ENCODE results near the gene RAB17. TPM values are rescaled to one million over a fixed set of nuclear protein-coding genes. Genes with fewer than 3 reads are reported as not detected.

Gene RAB17
- polyA plus RNA-seq, 1 experiment = 0.10 TPM

GRCh38 chr2:237637429-237638135 lies 47.0 kb upstream of the RAB17 start:
- H3K27me3 ChIP-seq (ENCODE audit: control insufficient read depth, insufficient read depth, low read length) = no peaks in the 10 kb centered on the region
- no peaks in the 10 kb centered on the region; the same call in 1 of the 2 replicates for H3K9me3 ChIP-seq (ENCODE audit: control insufficient read depth, insufficient read depth, low read length)
- H3K4me3 ChIP-seq (ENCODE audit: low read depth, low read length) = no peak overlapping the region
- no peak for DNase-seq (ENCODE audit: low read depth, low spot score)
- POLR2A ChIA-PET = no interaction called here
- H3K27ac ChIP-seq (ENCODE audit: low read depth, low read length) = no peak overlapping the region
- no peak for TF ChIP-seq CTCF (IDR thresholded peaks at IDR 0.05; ENCODE audit: low read depth, low read length)
- CTCF ChIA-PET = interaction anchor here (1.3 kb wide), 1 partner anchor 108 kb away, joined by 6 read pairs; no protein-coding TSS in a partner anchor

GRCh38 chr2:237636578-237636977 lies 46.0 kb upstream of the RAB17 start:
- no peak overlapping the region for H3K27ac ChIP-seq (ENCODE audit: low read depth, low read length)
- ChIA-PET CTCF (interaction anchor here (1.3 kb wide), 1 partner anchor 109 kb away, joined by 6 read pairs; no protein-coding TSS in a partner anchor), POLR2A (no interaction called here)
- DNase-seq (ENCODE audit: low read depth, low spot score) = no peak
- H3K27me3 ChIP-seq (ENCODE audit: control insufficient read depth, insufficient read depth, low read length) = no peaks in the 10 kb centered on the region
- no peaks in the 10 kb centered on the region; the same call in 1 of the 2 replicates for H3K9me3 ChIP-seq (ENCODE audit: control insufficient read depth, insufficient read depth, low read length)
- no peak overlapping the region for H3K4me3 ChIP-seq (ENCODE audit: low read depth, low read length)
- no peak for TF ChIP-seq CTCF (IDR thresholded peaks at IDR 0.05; ENCODE audit: low read depth, low read length)

GRCh38 chr2:237633061-237633561 lies 42.6 kb upstream of the RAB17 start:
- TF ChIP-seq CTCF (IDR thresholded peaks at IDR 0.05; ENCODE audit: low read depth, low read length) = no peak
- Histone ChIP-seq H3K27ac (ENCODE audit: low read depth, low read length) (no peak overlapping the region), H3K27me3 (ENCODE audit: control insufficient read depth, insufficient read depth, low read length) (no peaks in the 10 kb centered on the region), H3K4me3 (ENCODE audit: low read depth, low read length) (no peak overlapping the region), H3K9me3 (ENCODE audit: control insufficient read depth, insufficient read depth, low read length) (no peaks in the 10 kb centered on the region; the same call in 1 of the 2 replicates)
- POLR2A ChIA-PET = no interaction called here
- DNase-seq (ENCODE audit: low read depth, low spot score) = no peak
- CTCF ChIA-PET = interaction anchor here (1.2 kb wide), 1 partner anchor 120 kb away, joined by 3 read pairs; no protein-coding TSS in a partner anchor

- Histone ChIP-seq H3K27ac (ENCODE audit: low read depth, low read length) (no peak overlapping the region), H3K27me3 (ENCODE audit: control insufficient read depth, insufficient read depth, low read length) (no peaks in the 10 kb centered on the region), H3K4me3 (ENCODE audit: low read depth, low read length) (no peak overlapping the region), H3K9me3 (ENCODE audit: control insufficient read depth, insufficient read depth, low read length) (no peaks in the 10 kb centered on the region; the same call in 1 of the 2 replicates)
- no peak for DNase-seq (ENCODE audit: low read depth, low spot score)
- TF ChIP-seq CTCF (IDR thresholded peaks at IDR 0.05; ENCODE audit: low read depth, low read length) = no peak
- ChIA-PET CTCF (interaction anchor here (1.4 kb wide), 1 partner anchor 113 kb away, joined by 3 read pairs; no protein-coding TSS in a partner anchor), POLR2A (interaction anchor here (0.6 kb wide), 1 partner anchor 33 kb away, joined by 3 read pairs; no protein-coding TSS in a partner anchor)
Measured at GRCh38 chr2:237631801-237632585, 41.5 kb upstream of the RAB17 start.

All from AG04450 (cell line).